Type B pancreatic cell (in vitro differentiated cells): ENCODE measurements around the gene PRSS37. TPM values are rescaled to one million over a fixed set of nuclear protein-coding genes. Genes with fewer than 3 reads are reported as not detected.

Experiments used
- DNase-seq: peaks from one replicate; pipeline ENCODE4 v3.0.0; 2021; ENCODE audit warnings: mixed read lengths; ENCODE audit not compliant: unreplicated experiment; ENCODE audit errors: extremely low spot score
- H3K27ac Mint-ChIP-seq: 2 replicates; pipeline ENCODE4 v1.8.0; 2021; ENCODE audit warnings: mild to moderate bottlenecking, mixed read lengths
- H3K27me3 Mint-ChIP-seq: 2 replicates; pipeline ENCODE4 v1.8.0; 2021; ENCODE audit warnings: mixed read lengths
- H3K36me3 Mint-ChIP-seq: 2 replicates; pipeline ENCODE4 v1.8.0; 2021; ENCODE audit warnings: mixed read lengths
- H3K4me1 Mint-ChIP-seq: one replicate; pipeline ENCODE4 v1.8.0; 2021; ENCODE audit warnings: mixed read lengths; ENCODE audit not compliant: unreplicated experiment
- H3K4me3 Mint-ChIP-seq: 2 replicates; pipeline ENCODE4 v1.8.0; 2021; ENCODE audit warnings: mild to moderate bottlenecking, mixed read lengths
- H3K9me3 Mint-ChIP-seq: 2 replicates; pipeline ENCODE4 v1.8.0; 2021; ENCODE audit warnings: mixed read lengths
- CTCF ChIP-seq: fragments of 200-600 bp; sonication (generic); conservative IDR thresholded peaks from 2 replicates; pipeline ENCODE4 v1.5.0; 2021; ENCODE audit warnings: antibody characterized with exemption, mild to moderate bottlenecking
- long read RNA-seq: library from polyadenylated mRNA; unstranded; transcript quantifications from one replicate; pipeline ENCODE4 v2.0.0, GENCODE V29; 2020
- total RNA-seq: library from RNA; stranded (reverse); gene quantifications from 2 replicates; pipeline ENCODE4 v1.2.1, GENCODE V29; 2021; ENCODE audit warnings: low replicate concordance

The PRSS37 gene, protein sequence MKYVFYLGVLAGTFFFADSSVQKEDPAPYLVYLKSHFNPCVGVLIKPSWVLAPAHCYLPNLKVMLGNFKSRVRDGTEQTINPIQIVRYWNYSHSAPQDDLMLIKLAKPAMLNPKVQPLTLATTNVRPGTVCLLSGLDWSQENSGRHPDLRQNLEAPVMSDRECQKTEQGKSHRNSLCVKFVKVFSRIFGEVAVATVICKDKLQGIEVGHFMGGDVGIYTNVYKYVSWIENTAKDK
- not detected in 2 replicates for total RNA-seq
- long read RNA-seq, result 0 reads

- TF ChIP-seq CTCF, result no peak
- H3K27ac Mint-ChIP-seq, result no peak within 1 kb of the TSS
- no peaks in the 10 kb centered on the region for H3K36me3 Mint-ChIP-seq
- no peaks in the 10 kb centered on the region for H3K4me1 Mint-ChIP-seq
- no peaks in the 10 kb centered on the region for H3K27me3 Mint-ChIP-seq
- no peaks in the 10 kb centered on the region for H3K9me3 Mint-ChIP-seq
- DNase-seq, result no peak
- no peak within 1 kb of the TSS for H3K4me3 Mint-ChIP-seq
Measured at GRCh38 chr7:141841385-141841784, at the start of gene PRSS37. TSS of gene PRSS37 (minus strand) at chr7:141841485. CDS start at chr7:141841049, 436 bp downstream.

DNA sequence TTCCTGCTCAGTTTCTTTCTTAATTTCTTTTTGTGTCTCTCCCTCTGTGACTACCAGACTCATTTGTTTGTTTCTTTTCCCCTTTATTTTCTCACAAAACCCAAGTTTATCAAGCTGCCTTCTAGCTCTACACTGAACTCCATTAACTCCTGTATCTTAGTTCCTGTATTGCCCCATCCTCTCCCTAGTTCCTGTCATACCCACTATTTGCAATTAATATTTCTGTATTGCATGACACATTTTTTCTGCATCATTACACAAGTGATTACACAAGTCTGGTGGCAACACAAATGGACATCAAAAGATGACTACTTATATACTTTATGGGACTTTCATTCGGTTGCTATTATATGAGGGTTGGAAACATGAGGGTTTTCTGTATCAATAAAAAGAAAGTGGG lies 48.0 kb upstream of the PRSS37 start:
- Mint-ChIP-seq H3K4me1 (no peaks in the 10 kb centered on the region), H3K9me3 (no peaks in the 10 kb centered on the region), H3K27ac (no peak overlapping the region), H3K4me3 (no peak overlapping the region), H3K27me3 (no peaks in the 10 kb centered on the region), H3K36me3 (no peaks in the 10 kb centered on the region)
- TF ChIP-seq CTCF, result no peak
- DNase-seq, result no peak

GRCh38 chr7:141884539-141885225 lies 43.4 kb upstream of the PRSS37 start:
- H3K4me3 Mint-ChIP-seq, result no peak overlapping the region
- DNase-seq, result no peak
- H3K36me3 Mint-ChIP-seq, result no peaks in the 10 kb centered on the region

DNA sequence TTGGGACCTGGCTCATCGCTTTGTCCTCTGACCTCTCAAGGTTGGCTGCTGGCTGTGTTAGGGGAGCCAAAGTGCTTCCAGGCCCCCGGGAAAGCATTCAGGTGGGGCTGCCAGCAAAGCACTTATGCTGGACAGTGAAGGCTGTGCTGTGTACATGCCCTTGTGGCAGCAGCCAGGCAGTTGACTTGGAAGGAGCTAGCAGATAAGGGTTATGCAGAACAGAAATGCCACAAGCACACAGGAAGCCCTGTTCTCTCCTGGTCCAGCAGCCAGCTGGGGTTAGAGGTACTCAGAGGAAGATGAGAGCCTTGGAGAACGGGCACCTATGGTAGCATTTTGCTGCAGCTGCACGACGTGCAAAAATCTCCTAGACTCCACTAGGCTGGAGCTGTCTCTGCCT lies 39.7 kb upstream of the PRSS37 start:
- Mint-ChIP-seq H3K27me3 (no peaks in the 10 kb centered on the region), H3K27ac (no peak overlapping the region), H3K9me3 (no peaks in the 10 kb centered on the region), H3K4me3 (no peak overlapping the region), H3K36me3 (no peaks in the 10 kb centered on the region), H3K4me1 (no peaks in the 10 kb centered on the region)
- no peak for TF ChIP-seq CTCF
- no peak for DNase-seq

More at GRCh38 chr7:141884539-141885225, 43.4 kb upstream of the PRSS37 start:
- no peak for TF ChIP-seq CTCF
- no peaks in the 10 kb centered on the region for H3K27me3 Mint-ChIP-seq
- no peak overlapping the region for H3K27ac Mint-ChIP-seq
- no peaks in the 10 kb centered on the region for H3K9me3 Mint-ChIP-seq
- no peaks in the 10 kb centered on the region for H3K4me1 Mint-ChIP-seq

- no peak overlapping the region for H3K27ac Mint-ChIP-seq
- TF ChIP-seq CTCF, result no peak
- H3K4me3 Mint-ChIP-seq, result no peak overlapping the region
Measured at GRCh38 chr7:141877365-141877764, 36.1 kb upstream of the PRSS37 start.

More at GRCh38 chr7:141877365-141877764, 36.1 kb upstream of the PRSS37 start:
- no peaks in the 10 kb centered on the region for H3K36me3 Mint-ChIP-seq
- no peak for DNase-seq
- no peaks in the 10 kb centered on the region for H3K4me1 Mint-ChIP-seq
- H3K9me3 Mint-ChIP-seq, result no peaks in the 10 kb centered on the region
- no peaks in the 10 kb centered on the region for H3K27me3 Mint-ChIP-seq
